Transverse colon (tissue), 3 donors: ENCODE measurements around the gene FAM135A.

ENCODE experiments used
- POLR2A ChIP-seq: fragments of 450-650 bp; IDR thresholded peaks from one replicate; pipeline ENCODE4 v1.6.1; 2016; ENCODE audit warnings: antibody characterized with exemption, mild to moderate bottlenecking, moderate library complexity
- TF ChIP-seq, protein P1 (sequence below), 5 experiments: fragments of 200-600 bp in 3 of 5; fragments of 450-650 bp in 2 of 5; sonication (generic) in 3 of 5; IDR thresholded peaks; 1 replicate in 2 of 5; 2 replicates in 3 of 5; pipeline ENCODE4 v1.5.1; 2016 to 2017; ENCODE audit warnings: antibody characterized with exemption in 5 of 5, inconsistent platforms in 3 of 5, mild to moderate bottlenecking in 2 of 5, moderate library complexity in 1 of 5

DNA sequence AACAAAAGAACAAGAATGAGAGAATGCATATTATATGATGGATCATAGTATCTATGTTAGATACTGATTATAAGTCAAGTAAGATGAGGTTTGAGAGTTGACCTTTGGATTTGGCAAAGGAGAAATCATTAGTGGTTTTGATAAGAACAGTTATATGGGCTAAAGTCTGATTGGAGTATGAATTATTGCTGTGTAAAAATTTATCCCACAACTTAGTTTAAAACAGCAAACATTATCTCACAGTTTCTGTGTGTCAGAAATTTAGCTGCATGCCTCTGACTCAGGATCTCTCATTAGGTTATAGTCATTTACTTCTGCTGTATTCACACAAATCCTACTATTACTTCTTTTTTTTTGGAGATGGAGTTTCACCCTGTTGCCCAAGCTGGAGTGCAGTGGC lies 56.7 kb downstream of the FAM135A start:
- TF ChIP-seq, protein P1, sequence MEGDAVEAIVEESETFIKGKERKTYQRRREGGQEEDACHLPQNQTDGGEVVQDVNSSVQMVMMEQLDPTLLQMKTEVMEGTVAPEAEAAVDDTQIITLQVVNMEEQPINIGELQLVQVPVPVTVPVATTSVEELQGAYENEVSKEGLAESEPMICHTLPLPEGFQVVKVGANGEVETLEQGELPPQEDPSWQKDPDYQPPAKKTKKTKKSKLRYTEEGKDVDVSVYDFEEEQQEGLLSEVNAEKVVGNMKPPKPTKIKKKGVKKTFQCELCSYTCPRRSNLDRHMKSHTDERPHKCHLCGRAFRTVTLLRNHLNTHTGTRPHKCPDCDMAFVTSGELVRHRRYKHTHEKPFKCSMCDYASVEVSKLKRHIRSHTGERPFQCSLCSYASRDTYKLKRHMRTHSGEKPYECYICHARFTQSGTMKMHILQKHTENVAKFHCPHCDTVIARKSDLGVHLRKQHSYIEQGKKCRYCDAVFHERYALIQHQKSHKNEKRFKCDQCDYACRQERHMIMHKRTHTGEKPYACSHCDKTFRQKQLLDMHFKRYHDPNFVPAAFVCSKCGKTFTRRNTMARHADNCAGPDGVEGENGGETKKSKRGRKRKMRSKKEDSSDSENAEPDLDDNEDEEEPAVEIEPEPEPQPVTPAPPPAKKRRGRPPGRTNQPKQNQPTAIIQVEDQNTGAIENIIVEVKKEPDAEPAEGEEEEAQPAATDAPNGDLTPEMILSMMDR (IDR thresholded peaks at IDR 0.05) = no peak
- TF ChIP-seq POLR2A = no peak
